HG03060 (cell line): Measurements from ENCODE around the gene ZNF224.
"Not testable (repeated sequence)": the region's sequence is repeated elsewhere in the genome, so short reads cannot be mapped to it uniquely, and the experiment has no call there.

Experiments
- ATAC-seq: cut with Tn5 transposase; IDR thresholded peaks from one replicate; pipeline ENCODE4 v1.9.1; 2021; ENCODE audit warnings: low read depth, moderate number of reproducible peaks; ENCODE audit not compliant: unreplicated experiment

The ZNF224 gene

GRCh38 chr19:44121162-44121561 lies 27.0 kb downstream of the ZNF224 start:
- ATAC-seq = not testable (repeated sequence)

- no peak for ATAC-seq
Measured at GRCh38 chr19:44131955-44132354, 37.8 kb downstream of the ZNF224 start.

- no peak for ATAC-seq
Measured at GRCh38 chr19:44141191-44142058, 47.3 kb downstream of the ZNF224 start, which contains the start of gene ZNF234. Gene ZNF234, plus strand, starts transcription at chr19:44141554. Its CDS starts 3,079 bp downstream, at chr19:44144633.

GRCh38 chr19:44142059-44142433 lies 47.9 kb downstream of the ZNF224 start:
- no peak for ATAC-seq

- no peak for ATAC-seq
Measured at GRCh38 chr19:44149776-44150175, 55.6 kb downstream of the ZNF224 start.

- ATAC-seq = no peak
Measured at GRCh38 chr19:44151491-44151890, 57.3 kb downstream of the ZNF224 start.

- ATAC-seq = no peak
Measured at GRCh38 chr19:44156475-44156874, 62.3 kb downstream of the ZNF224 start.
